C4-2B (cell line): ENCODE measurements around the gene IGDCC3.

ENCODE experiments used
- H3K27ac ChIP-seq: fragments of 450-650 bp; 2 replicates; pipeline ENCODE4 v1.5.1; 2017
- ZFX ChIP-seq: fragments of 450-650 bp; IDR thresholded peaks from 2 replicates; pipeline ENCODE4 v1.6.1; 2017
- TF ChIP-seq, protein P1 (sequence below): fragments of 450-650 bp; conservative IDR thresholded peaks from 2 replicates; pipeline ENCODE4 v1.5.1; 2017; ENCODE audit warnings: mild to moderate bottlenecking

Gene IGDCC3

DNA sequence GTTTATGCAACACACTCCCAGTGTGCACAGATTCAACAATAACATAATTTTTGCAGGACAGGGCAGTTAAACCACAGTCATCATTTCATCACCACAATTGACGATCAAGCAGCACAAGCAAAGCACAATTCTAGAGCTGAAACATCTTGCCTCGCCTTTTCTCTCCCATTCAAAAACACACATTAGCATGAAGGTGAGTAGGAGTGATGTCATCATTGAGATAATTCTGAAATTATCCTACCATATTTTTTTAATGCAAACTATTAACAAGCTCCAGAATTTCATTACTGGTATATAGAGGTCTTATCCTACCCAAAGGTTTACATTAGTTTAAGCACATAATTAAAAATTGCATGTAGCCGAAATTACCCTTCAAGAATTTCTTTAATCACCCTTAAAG, 3.5 kb downstream of the IGDCC3 start:
- no peak overlapping the region for H3K27ac ChIP-seq
- TF ChIP-seq, protein P1, sequence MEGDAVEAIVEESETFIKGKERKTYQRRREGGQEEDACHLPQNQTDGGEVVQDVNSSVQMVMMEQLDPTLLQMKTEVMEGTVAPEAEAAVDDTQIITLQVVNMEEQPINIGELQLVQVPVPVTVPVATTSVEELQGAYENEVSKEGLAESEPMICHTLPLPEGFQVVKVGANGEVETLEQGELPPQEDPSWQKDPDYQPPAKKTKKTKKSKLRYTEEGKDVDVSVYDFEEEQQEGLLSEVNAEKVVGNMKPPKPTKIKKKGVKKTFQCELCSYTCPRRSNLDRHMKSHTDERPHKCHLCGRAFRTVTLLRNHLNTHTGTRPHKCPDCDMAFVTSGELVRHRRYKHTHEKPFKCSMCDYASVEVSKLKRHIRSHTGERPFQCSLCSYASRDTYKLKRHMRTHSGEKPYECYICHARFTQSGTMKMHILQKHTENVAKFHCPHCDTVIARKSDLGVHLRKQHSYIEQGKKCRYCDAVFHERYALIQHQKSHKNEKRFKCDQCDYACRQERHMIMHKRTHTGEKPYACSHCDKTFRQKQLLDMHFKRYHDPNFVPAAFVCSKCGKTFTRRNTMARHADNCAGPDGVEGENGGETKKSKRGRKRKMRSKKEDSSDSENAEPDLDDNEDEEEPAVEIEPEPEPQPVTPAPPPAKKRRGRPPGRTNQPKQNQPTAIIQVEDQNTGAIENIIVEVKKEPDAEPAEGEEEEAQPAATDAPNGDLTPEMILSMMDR: no peak
- no peak for TF ChIP-seq ZFX

GRCh38 chr15:65373163-65373651, 4.6 kb downstream of the IGDCC3 start:
- no peak overlapping the region for H3K27ac ChIP-seq
- TF ChIP-seq ZFX: no peak
- TF ChIP-seq, protein P1: no peak

- H3K27ac ChIP-seq: no peak overlapping the region
- TF ChIP-seq ZFX: no peak
- TF ChIP-seq, protein P1: no peak
Measured at GRCh38 chr15:65372787-65373067, 5.1 kb downstream of the IGDCC3 start.

DNA sequence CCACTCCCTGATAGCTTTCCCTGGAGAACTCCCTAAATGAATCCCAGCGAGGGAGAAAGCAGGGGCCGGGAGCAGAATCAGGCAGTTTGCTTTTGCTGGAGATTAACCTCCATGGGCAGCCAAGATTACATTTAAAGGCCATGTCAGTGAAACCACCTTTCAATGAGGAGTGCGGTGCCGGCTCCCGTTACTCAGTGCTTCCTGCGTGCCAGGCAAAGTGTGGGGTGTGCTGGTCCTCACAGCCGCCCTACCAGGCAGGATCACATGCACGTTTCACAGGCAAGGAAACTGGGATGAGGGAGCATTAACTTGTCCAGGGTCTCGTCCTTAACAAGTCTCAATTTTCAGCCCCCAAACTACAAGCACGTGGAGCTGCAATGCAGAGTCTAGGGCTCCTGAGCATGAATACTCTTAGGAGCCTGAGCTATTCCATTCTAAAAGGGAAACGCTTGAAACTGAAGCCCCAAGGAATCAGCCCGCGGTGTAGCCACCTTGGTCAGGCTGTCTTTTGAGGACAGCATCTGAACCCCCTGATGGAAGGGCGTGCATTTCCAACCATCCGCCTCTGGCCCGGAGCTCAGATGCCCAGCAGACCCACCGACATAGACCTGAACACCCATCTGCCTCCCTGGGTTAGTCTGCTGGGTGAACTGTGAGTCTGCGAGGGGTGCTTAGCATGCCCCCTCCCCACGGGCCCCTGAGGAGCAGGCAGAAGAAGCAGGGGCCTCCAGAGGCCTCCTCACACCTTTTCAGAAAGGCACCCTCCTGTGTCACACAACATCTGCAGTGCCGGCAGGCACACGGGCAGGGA, 5.6 kb downstream of the IGDCC3 start:
- H3K27ac ChIP-seq: no peak overlapping the region
- TF ChIP-seq ZFX: no peak
- TF ChIP-seq, protein P1: no peak

DNA sequence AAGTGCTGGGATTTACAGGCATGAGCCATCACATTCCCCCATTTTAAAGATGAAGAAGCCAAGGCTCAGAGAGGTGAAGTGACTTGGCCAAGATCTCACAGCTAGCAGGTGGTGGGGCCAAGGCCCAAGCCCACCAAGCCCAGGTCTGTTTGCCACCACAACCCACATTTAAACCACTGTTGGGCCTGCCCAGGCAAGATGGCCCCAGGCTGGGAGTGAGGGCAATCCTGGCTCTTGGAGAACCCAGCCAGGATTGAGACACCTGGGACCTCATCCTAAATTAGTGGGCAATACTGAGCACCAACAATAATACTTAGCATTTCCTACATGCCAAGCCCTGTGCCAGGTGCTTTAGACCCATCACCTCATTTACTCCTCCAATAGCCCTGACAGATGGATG, 6.9 kb downstream of the IGDCC3 start:
- no peak overlapping the region for H3K27ac ChIP-seq

GRCh38 chr15:65369651-65370050, 8.2 kb downstream of the IGDCC3 start:
- no peak overlapping the region for H3K27ac ChIP-seq
- no peak for TF ChIP-seq ZFX
- TF ChIP-seq, protein P1: no peak

More for the DNA sequence above, 6.9 kb downstream of the IGDCC3 start:
- TF ChIP-seq ZFX: no peak
- TF ChIP-seq, protein P1: no peak

DNA sequence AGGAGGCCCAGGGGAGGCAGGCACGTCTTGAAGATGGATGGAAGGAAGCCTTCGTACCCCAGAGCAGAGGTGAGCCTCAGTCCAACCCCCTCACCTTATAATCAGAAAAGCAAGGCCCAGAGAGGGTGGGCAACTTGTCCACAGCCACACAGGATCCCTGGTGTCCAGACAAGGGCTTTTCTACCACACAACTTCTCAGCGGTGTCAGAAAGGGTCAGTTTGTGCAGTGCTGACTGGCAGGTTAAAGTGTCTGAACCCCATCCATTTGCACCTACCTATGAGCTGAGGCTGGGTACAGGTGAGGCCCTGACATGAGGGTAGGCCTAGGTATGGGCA, 8.6 kb downstream of the IGDCC3 start:
- no peak overlapping the region for H3K27ac ChIP-seq
- TF ChIP-seq ZFX: no peak
- TF ChIP-seq, protein P1: no peak
